Stimulated activated CD8-positive, alpha-beta memory T cell treated with anti-CD3 and anti-CD28 coated beads, Interleukin-7, amount 100 ng/mL, for 4 hours (primary cell): ENCODE results near the gene SLC1A7.

ENCODE experiments used
- DNase-seq, 2 donors: peaks; one replicate each; pipeline ENCODE4 v3.0.0-alpha.2; 2020; ENCODE audit warnings: low read depth in 2 of 2

Gene SLC1A7

DNA sequence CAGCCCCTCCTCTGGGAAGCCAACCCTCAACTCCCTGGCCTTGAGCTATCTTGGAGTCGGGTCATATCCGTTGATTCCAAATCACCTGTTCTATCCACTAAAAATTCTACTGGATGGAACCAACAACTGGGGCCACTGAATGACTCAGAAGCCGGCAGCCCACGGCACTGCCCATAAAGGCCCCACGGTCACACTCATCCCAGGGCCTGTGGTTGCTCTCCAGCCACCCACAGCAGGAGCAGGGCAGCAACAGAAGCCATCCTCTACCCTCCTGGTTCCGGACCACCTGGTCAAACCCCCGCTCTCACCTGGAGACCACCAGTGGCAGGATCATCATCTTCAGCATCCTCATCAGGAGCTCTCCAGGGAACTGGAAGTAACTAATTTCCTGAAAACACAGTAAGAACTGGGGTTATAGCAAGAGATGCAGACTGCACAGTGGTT, 8.4 kb downstream of the SLC1A7 start:
- no peak for DNase-seq

DNA sequence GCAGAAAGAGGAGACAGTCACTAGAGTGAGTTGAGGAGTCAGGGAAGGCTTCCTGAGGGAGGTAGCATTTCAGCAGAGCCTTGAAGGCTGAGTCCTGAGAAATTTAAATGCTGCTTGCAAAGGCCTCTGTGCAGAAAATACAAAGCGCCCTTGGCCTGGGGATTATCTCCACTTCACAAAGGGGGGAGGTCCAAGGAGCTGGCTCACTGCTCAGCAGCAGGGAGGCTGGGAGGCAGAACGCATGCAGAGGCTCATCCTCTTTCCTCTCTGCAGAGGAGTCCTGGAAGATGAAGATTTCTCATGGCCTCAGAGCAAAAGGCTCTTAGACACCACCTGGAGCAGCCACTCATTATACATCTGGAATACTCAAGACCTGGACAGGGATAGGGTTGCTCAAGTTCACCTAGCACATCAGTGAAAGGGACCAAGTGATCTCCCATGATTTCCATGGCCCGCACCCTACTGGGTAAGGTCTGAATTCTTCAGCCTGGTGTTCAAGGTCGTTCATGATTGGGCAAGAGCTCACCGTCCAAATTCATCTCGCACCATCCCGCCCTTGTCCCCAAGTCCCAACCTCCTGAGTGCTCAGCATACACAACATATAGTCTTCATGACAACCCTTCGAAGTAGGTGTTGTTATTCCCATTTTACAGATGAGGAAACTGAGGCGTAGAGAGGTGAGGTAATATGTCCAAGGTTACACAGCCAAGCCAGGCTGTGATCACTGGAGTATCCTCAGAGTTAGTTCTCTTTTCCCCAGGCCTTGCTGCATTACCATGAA, 9.0 kb downstream of the SLC1A7 start:
- DNase-seq = no peak

DNA sequence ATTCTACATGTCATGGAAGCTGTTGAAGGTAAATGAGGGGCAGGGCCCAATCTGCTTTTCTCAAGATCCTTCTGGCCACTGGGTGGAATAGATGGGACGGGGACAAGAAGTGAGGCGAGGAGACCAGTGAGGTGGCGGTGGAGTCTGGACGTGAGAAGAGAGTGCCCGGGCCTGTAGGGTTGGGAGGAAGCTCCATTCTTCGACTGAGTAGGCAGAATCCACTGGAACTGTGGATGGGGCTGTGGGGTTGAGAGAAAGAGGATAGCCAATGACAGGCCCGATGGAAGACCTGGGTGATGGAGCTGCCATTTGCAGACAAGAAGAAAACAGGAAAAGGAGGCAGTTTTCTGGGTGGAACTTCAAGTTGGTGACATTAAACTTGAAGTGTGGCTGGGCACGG, 10.3 kb downstream of the SLC1A7 start:
- no peak for DNase-seq

DNA sequence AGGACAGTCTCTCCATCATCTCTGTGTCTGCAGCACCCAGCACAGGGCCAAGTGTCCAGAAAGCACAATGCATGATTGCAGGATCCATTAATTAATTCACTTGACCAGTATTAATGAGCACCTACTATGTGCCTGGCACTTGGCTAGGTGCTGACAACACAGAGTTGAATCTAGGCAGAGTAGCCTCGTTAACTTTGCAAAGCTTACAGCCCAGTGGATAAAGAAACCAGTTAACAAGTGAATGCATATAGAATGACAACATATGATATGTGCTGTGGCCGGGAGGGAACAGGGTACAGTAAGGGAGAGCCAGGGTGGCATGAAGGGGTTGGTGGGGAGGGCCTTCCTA, 10.9 kb downstream of the SLC1A7 start:
- no peak for DNase-seq

DNA sequence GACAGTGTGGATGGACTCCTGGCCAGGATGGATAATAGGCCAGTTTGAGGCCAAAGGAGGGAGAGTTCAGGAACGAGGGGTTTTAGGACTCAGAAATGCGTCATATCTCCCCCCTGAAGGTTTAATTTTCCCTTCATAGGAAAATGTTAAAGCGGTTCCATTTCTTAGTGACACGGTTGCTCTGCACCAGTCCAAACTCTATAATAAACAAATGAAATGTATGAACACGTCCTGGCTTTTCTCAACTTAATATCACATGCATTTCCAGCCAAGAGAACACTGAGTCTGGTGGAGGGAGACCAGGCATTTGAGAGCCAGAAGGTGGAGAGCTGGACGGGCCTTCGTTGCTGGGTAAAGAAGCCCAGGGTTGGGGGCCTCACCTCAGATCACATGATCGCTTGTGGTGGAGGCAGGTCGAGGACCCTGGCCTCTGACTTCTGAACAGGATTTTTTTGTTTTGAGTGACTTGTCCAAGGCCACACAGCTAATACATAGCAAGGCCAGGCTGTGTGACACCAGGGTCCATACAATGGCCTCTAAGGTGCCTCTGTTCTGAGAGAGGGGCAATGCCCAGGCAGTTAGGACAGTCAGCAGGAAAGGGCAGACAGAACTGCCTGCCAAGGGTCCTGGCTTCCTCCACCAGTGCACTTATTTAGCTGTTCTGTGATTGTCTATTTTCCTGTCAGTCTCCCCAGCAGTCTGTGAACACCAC, 11.4 kb downstream of the SLC1A7 start:
- DNase-seq = no peak

DNA sequence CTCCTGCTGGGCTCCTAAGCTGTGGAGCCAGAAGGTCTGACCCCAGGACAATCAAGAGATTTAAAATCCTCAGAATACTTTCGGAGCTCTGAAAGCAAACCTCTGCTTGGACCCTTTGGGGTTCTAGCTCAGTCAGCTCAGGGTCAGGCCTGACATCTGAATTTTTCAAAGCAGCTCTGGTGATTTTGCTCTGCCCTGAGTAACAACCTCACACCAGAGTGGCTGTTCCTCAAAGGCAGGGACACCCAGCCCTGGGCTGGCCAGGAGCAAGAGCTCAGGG, 11.9 kb downstream of the SLC1A7 start:
- no peak for DNase-seq

DNA sequence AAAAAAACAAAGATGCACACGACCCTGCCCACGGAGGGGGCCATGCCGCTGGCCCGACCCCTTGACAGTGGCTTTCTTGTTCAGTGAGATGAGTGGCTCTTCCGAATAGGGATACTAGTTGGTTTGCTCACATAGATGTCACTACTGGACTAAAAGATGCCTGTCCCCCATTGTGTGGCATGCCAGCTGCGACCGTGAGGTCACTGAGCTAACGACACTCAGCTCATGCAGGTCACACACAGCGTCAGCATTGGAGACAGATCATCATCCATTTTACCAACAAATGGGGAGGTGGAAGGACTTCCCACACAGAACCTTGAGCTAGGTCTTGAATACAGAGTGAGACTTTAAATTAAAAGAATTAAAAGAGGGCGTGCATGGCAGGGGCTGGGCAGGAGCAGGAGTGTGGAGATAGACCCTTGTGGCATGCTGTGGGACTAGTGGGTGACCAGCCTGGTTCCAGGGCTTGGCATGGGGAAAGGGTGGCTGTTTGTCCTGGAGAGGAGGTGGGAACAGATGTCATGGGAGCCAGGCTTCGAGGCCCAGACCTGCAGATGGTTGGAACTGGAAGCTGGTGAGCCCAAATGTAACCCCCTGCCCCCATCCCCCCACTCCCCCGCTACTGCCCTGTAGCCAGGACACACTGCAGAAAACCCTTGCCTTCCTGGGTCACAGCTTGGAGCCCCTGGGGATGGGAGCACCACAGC, 12.4 kb downstream of the SLC1A7 start:
- no peak for DNase-seq

DNA sequence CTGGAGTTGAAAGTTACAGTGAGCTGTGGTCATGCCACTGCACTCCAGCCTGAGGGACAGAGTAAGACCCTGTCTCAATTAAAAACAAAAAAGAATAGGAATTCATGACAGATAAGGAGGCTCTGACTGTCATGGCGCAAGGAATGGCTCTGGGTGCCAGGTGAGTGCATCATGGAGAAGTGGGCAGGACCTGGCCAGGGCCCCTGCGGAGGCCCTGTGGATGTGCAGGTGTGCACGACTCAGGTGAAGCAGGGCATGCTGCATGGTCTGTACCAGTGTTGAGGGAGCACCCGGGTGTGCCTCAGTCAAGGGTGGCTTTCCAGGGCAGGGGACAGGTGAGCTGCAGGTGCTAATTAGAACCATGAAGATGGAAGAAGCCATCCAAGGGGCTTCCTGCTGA, 14.0 kb downstream of the SLC1A7 start:
- DNase-seq = no peak

DNA sequence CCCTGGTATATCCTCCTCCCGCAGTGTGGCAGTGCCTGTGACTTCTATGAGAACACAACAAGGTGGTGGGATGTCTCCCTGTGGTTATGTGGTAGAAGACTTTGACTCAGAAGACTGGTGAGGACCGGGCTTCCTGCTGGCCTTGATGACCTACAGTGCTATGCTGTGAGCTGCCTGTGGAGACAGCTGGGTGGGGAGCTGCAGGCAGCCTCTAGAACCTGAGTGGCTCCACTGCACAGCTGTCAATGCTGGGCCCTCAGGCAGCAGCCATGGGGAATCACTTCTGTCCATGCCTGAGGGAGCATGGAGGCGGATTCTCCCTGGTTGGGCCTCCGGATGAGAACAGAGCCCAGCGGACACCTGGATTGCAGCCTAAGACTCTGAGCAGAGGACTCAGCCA, 14.9 kb downstream of the SLC1A7 start:
- DNase-seq = no peak

DNA sequence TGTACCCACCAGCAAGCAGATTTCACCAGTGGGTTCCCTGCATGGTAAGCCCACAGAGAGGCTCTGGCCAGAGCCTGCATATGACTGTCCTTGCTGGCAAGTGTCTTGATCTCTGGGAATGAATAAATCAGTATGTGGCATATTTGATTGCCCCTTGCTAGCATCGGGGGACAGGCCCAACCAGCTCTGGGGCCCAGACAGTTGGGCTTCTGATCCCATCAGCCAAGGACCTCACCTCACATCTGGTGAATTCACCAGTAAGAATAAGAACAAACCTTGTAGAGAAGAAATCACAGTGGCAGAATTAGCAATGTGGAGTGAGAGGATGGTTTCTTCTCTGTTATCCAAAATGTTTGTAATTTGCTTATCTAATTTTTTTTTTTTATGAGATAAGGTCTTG, 15.9 kb downstream of the SLC1A7 start:
- no peak for DNase-seq

DNA sequence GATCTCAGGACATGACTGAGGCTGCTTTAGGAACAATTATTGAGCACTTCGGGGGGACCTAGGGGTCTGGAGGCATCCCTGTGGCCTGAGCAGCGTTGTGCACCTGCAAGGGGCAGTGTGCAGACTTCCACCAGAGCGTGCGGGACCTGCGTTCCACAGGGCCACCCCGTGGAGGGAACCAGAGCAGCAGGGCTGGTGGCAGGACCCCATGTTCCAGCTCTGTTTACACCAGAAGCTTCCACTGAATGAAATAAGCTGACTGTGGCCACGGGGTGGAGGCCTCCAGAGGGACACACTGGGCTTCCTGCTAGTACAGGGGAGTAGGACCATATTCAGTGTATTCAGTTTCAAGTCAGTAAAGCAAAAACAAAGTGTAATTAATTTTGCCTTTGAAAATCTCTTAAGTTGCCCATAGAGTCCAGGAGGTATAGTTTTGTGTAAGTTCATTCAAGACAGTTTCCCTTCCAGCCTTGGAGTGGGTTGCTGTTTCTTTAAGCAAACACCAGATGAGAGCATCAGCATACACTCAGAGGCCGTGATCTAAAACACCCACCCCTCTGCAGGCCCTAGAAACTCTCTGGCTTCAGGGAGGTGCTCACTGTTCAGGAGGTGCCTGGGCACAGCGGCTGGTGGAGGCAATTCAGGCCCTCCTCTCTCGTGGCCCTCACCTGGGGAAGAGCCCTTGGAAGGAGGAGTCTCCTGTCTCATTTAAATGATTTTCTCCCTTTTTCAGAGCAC, 16.6 kb downstream of the SLC1A7 start:
- DNase-seq = no peak

DNA sequence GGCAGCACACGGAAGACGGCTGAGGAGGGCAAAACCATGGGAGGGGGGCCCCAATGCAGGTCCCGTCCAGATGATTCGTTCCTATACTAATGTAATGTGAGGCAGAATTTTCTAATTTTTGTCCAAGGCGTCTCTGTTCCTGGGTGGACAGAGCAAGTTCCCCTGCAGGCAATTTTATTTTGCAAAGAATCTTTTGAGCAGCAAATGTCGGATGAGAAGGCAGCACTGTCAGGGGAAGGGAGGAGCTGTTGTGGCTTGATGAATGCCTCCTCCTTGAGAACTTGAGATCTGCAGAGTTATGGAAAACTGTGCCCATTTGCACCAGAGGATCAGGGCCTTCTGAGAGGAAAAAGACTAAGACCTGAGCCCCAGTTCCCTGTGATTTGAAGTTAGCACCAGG, 17.3 kb downstream of the SLC1A7 start:
- no peak for DNase-seq

DNA sequence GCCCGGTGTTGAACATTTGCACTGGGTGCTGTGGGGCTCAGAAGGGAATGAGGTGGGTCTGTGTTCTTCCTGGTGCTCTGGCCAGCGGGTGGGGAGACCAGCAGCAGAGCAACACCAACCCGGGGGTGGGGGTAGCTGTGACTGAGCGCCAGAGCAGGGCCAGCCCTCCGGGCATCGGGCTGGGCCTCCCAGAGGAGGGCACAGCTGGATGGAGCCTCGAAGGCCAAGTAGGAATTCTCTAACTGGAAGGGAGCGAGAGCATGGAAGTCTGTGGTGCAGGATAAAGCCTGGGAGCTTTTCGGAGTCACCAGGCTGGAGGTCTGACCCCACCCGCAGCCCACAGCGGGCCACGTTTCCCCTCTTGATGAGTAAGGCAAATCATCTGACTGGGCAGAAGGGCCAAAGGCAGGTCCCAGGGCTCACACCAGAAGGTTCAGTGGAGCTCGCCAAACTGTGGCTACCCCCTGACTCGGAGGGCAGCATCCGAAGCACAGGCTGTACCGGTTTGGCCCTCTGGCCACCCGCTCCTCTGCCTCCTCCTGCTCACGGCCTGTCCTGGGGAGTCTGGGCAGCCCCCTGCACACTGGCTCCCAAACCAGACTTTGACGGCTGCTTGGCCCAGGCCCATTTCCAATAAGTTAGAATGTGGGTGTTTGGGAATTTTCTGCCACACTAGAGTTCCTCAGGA, 18.8 kb downstream of the SLC1A7 start:
- DNase-seq = no peak

DNA sequence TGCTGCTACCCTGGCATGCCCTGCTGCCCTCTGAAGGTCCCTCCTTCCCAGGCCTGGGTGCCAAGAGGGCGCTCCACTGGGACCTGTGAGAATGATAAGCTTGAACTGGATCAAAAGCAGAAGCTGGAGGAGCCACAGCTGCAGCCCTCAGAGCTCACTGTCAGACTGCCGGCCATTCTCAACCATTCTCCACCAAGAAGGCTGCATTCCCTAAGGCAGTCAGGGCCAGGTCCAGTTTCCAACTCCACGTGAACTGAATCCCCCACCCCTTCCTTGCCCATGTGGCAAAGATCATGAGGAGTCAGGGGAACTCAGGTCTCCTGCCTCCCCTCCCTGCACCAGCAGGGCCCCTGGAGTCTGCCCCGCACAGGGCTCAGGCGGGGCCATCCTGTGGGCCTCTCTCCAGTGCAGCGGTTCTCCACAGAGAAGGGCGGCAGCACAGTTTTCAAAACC, 19.5 kb downstream of the SLC1A7 start:
- no peak for DNase-seq

DNA sequence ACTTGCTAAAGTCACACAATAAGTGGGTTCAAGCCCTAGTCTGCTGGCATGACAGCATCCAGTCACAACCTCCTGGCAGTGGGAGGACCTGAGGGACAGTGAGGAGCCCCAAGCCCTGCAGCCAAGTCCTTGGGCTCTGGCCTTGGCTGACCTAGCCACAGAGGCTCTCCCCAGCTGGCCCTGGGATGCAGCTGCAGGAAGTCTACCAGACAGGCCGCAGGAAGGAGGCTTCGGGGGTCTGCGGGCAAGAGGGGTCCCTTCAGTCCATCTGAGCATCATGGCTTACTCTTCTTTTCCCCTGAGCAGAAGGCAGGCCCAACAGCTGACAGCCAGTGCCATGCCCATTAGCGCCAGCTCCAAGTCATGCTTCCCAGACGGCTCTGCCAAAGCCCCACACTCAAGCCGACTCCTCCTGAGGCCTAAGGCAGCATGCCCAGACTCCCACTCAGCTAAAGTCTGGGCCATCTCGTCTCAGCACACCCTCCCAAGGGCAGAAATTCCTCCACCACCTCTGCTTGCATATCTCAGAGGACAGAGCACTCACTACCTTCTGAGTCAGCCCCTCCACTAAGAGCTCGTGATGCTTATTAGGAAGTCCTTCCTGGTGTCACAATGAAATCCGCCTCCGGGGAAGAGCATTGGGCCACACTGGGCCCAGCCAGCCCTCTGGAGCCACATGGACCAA, 20.1 kb downstream of the SLC1A7 start:
- no peak for DNase-seq

DNA sequence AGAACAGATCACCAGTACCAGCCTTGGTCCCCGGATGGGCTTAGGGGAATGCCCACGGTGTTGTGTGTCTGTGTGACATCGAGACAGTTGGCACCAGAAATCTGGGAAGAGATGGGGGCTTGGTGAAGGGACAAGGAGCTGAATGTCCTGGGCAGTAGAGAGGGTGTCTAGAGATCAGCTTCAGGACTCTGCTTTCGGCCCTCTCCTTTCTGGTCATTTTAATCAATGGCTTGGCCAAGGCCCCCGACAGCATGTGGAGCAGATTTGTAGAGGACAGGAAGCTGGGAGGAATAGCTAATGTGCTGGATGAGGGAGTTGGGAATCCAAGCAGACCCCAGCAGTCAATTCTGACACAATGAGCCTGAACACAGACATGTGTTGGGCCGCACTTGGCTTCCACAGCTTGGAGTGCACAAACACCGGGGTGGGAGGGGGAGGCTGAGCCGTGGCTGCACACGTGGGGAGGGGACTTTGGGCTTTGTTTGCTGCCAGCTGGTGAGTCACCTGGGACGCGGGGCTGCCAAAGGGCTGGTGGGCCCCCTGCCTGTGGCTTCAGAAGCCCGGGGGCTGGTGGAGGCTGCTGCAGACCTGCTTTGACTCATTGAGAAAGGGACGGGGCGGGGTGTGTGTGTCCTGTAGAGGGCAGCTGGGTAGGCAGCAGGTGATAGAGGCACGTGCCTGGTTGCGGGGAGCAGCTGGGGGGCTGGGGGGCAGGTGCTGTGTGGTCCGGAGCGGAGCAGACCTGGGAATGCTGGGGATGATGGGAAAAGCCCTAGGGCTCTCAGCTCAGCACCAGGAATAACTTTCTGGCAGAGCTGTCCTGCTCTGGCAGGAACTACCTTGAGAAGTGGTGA, 20.9 kb downstream of the SLC1A7 start:
- no peak for DNase-seq

DNA sequence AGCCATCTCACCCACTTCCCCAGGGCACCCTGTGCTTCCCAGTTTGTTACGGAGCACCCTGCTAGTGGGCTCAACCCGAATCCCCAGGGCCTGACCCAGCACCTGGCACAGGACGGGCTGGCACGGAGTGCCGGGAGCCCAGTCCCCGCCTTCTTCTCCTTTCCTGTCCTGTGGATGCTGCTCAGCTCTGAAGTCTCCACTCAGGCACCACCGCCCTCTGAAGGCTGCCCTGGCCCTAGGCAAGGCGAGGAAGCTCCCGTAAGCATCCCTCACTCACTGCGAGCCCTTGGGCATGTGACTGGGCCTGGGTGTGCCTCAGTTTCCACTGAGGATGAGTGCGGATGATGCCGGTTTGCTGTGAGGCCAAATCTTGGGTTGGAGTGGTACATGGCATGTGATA, 21.8 kb downstream of the SLC1A7 start:
- no peak for DNase-seq

DNA sequence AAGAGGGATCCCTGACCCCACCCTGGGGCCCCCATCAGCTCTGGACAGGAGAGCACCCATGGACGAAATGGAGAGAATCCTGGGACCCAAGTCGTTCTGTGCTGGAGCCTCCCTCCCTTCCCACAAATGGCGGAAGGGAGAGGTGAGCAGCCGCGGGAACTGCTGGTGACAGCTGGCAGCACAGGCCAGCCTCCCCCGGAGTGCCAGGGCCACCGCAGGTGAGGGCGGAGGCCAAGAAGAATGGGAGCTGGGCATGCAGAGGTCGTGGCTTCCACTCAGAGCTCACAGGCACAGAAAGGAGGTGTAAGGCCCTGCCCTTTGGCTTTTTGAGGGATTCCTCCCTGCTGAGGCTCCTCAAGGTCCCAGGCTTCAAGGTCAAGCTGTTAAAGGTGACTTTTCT, 24.6 kb downstream of the SLC1A7 start:
- DNase-seq = no peak

DNA sequence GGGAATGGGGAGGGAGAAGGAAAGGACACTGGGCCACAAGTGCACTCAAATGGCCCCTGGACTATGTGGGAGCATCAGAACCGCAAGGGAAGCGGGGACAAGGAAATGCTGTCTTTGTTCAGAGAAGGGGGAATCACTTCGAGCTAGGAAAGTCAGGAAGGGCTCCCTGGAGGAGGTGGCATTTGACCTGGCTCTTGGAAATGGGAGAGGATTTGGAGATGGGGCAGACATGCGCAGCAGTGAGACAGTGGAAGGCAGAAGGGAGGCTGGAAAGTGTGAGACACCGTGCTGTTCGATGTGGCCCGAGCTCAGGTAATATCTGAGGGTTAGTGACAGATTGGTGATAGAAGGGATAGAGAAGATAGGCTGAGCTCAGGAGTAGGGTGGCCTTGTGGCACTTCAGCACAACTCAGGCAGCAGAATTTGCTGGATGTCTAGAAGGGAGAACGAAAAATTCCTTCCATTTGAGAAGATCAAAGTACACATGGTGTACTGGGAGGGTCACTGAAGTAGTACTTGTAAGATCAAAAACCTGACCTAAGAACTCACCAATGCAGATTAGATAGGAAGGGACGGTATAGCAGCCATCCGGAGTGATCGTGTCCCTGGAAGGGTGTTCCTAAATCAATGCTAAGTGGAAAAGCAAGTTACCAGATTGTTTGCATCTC, 25.4 kb downstream of the SLC1A7 start:
- no peak for DNase-seq
